GM12891 (cell line): ENCODE measurements around the gene TCF7.

Experiments
- PAX5 ChIP-seq: IDR thresholded peaks from 2 replicates; pipeline ENCODE4 v1.6.1; 2011; ENCODE audit warnings: low read length, moderate library complexity, mild to moderate bottlenecking; ENCODE audit not compliant: insufficient read depth, severe bottlenecking
- POLR2A ChIP-seq: IDR thresholded peaks from 2 replicates; pipeline ENCODE4 v1.6.1; 2011; ENCODE audit warnings: low read depth, low read length, control low read depth
- POLR2AphosphoS5 ChIP-seq: IDR thresholded peaks from 2 replicates; pipeline ENCODE4 v1.6.1; 2011; ENCODE audit warnings: low read depth, low read length, control low read depth
- POU2F2 ChIP-seq: IDR thresholded peaks from 2 replicates; pipeline ENCODE4 v1.6.1; 2011; ENCODE audit warnings: low read depth, mild to moderate bottlenecking, control low read depth, low read length, moderate library complexity
- SPI1 ChIP-seq: IDR thresholded peaks from 2 replicates; pipeline ENCODE4 v1.6.1; 2011; ENCODE audit warnings: low read depth, low read length, control low read depth
- TAF1 ChIP-seq: IDR thresholded peaks from 2 replicates; pipeline ENCODE4 v1.6.1; 2011; ENCODE audit warnings: low read depth, low read length, control low read depth

DNA sequence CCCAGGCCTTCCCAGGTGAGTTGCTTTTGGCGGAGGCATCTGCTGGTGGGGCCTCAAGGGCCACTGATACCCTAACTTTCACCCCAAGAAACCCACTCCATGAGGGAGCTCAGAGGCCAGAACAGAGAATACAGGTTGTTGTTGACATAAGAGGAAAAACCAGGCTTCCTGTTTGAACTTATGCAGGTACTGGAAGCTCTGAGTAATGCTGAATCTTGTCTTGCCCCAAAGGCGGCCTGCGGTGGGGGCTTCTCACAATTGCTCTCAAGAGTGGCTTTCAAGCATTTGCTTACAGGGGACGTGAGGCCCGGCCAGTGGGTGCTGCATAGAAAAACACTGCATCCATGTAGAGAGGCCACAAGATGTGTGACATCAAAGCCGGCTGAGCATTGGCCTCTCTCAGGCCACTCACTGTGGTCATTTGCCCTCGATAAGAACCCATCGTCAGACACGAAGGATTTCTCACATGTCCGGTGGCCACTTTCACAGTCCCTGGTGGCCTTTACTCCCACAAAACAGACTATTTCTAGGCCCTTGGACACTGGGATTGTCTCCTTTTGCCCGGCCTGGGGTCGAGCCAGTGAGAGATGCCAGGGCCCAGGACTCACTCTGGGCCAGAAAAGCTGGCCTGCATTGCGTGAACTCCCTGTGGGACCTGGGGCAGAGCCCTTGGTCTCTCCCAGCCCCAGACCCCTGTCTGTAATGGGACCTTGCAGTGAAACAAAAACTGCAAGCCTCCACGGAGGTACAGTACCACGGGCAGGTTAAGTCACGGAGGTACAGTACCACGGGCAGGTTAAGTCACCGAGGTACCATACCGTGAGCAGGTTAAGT, 34.5 kb upstream of the TCF7 start:
- TF ChIP-seq POLR2AphosphoS5: no peak
- no peak for TF ChIP-seq POLR2A
- TF ChIP-seq TAF1: no peak
- TF ChIP-seq SPI1: no peak
- no peak for TF ChIP-seq PAX5
- no peak for TF ChIP-seq POU2F2
